Stimulated activated naive CD8-positive, alpha-beta T cell treated with anti-CD3 and anti-CD28 coated beads, Interleukin-15, Interleukin-2, amounts not matched to agents 100 ng/mL and 50 ng/mL, for 24 hours (primary cell): ENCODE data around the gene GRK5.
A peak's percentile ranks its signal among the peaks of the same experiment; 100 is the strongest.
"Not testable (repeated sequence)": the region's sequence is repeated elsewhere in the genome, so short reads cannot be mapped to it uniquely, and the experiment has no call there.

Source experiments
- H3K27ac Mint-ChIP-seq: one replicate; pipeline ENCODE4 v1.8.0; 2021; ENCODE audit warnings: mild to moderate bottlenecking, mixed read lengths
- H3K27me3 Mint-ChIP-seq: one replicate; pipeline ENCODE4 v1.8.0; 2021; ENCODE audit warnings: mixed read lengths
- H3K36me3 Mint-ChIP-seq: one replicate; pipeline ENCODE4 v1.8.0; 2021; ENCODE audit warnings: low read depth, mixed read lengths
- H3K4me1 Mint-ChIP-seq: one replicate; pipeline ENCODE4 v1.8.0; 2021; ENCODE audit warnings: low read depth, mixed read lengths
- H3K4me3 Mint-ChIP-seq: one replicate; pipeline ENCODE4 v1.8.0; 2021; ENCODE audit warnings: mild to moderate bottlenecking, mixed read lengths
- H3K9me3 Mint-ChIP-seq: one replicate; pipeline ENCODE4 v1.8.0; 2021; ENCODE audit warnings: mixed read lengths

GRK5 gene

GRCh38 chr10:119225083-119225658, 17.8 kb downstream of the GRK5 start:
- H3K27ac Mint-ChIP-seq = no peak overlapping the region
- no peaks in the 10 kb centered on the region for H3K9me3 Mint-ChIP-seq
- peaks cover 3% of the 10 kb centered on the region for H3K36me3 Mint-ChIP-seq
- H3K4me3 Mint-ChIP-seq = no peak overlapping the region
- no peaks in the 10 kb centered on the region for H3K27me3 Mint-ChIP-seq
- H3K4me1 Mint-ChIP-seq = peaks cover 39% of the 10 kb centered on the region

- no peaks in the 10 kb centered on the region for H3K27me3 Mint-ChIP-seq
- peaks cover 37% of the 10 kb centered on the region for H3K4me1 Mint-ChIP-seq
- peaks cover 13% of the 10 kb centered on the region for H3K36me3 Mint-ChIP-seq
- peaks cover 10% of the 10 kb centered on the region for H3K9me3 Mint-ChIP-seq
- H3K4me3 Mint-ChIP-seq = no peak overlapping the region
- H3K27ac Mint-ChIP-seq = no peak overlapping the region
Measured at GRCh38 chr10:119227825-119228224, 20.5 kb downstream of the GRK5 start.

DNA sequence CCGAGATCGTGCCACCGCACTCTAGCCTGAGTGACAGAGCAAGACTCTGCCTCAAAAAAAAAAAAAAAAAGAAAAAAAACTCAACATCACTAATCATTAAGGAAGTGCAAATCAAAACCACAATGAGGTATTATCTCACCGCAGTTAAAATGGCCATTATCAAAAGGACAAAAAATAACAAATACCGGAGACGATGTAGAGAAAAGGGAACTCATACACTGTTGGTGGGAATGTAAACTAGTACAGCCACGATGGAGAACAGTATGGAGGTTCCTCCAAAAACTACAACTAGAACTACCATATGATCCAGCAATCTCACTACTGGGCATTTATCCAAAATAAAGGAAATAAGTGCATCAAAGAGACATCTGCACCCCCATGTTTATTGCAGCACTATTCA, 24.3 kb downstream of the GRK5 start:
- no peak overlapping the region for H3K4me3 Mint-ChIP-seq
- H3K9me3 Mint-ChIP-seq = peaks cover 10% of the 10 kb centered on the region
- no peak overlapping the region for H3K27ac Mint-ChIP-seq
- no peaks in the 10 kb centered on the region for H3K27me3 Mint-ChIP-seq
- peaks cover 17% of the 10 kb centered on the region for H3K36me3 Mint-ChIP-seq
- peaks cover 53% of the 10 kb centered on the region for H3K4me1 Mint-ChIP-seq

DNA sequence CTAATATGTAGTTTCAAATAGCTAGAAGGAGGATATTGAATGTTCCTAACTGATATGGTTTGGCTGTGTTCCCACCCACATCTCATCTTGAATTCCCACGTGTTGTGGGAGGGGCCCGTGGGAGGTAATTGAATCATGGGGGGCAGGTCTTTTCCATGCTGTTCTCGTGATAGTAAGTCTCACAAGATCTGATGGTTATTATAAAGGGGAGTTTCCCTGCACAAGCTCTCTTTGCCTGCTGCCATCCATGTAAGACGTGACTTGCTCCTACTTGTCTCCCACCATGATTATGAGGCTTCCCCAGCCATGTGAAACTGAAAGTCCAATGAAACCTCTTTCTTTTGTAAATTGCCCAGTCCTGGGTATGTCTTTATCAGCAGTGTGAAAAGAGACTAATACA, 25.1 kb downstream of the GRK5 start:
- not testable (repeated sequence) for H3K27me3 Mint-ChIP-seq, H3K4me3 Mint-ChIP-seq
- H3K27ac Mint-ChIP-seq = peak overlapping the region; percentile 78
- H3K4me1 Mint-ChIP-seq = peaks cover 60% of the 10 kb centered on the region
- peaks cover 17% of the 10 kb centered on the region for H3K36me3 Mint-ChIP-seq
- peaks cover 10% of the 10 kb centered on the region for H3K9me3 Mint-ChIP-seq

GRCh38 chr10:119233123-119233820, 25.9 kb downstream of the GRK5 start:
- peaks cover 10% of the 10 kb centered on the region for H3K9me3 Mint-ChIP-seq
- peaks cover 69% of the 10 kb centered on the region for H3K4me1 Mint-ChIP-seq
- no peak overlapping the region for H3K4me3 Mint-ChIP-seq
- H3K36me3 Mint-ChIP-seq = peaks cover 17% of the 10 kb centered on the region
- H3K27ac Mint-ChIP-seq = peak overlapping the region; percentile 78
- H3K27me3 Mint-ChIP-seq = no peaks in the 10 kb centered on the region

DNA sequence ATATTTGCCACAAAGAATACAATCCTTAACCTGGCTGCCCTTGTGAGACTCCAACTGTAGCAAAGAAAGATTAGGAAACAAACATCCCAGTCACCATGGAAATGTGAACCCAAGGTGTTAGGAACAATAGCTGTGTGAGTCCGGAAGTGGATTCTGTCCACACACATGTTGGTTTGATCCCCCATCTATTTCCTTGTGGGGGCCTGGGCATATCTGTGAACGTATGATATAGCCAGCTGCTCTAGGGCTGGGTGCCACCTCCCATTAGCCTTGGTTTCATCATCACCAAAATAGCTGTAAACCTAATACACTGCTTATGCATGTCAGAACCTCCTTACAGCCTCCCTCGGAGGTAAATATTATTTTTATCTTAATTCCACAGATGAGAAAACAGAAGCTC, 26.4 kb downstream of the GRK5 start:
- Mint-ChIP-seq H3K27me3 (no peaks in the 10 kb centered on the region), H3K36me3 (peaks cover 17% of the 10 kb centered on the region), H3K4me1 (peaks cover 74% of the 10 kb centered on the region), H3K27ac (peak overlapping the region; percentile 78), H3K4me3 (no peak overlapping the region), H3K9me3 (peaks cover 10% of the 10 kb centered on the region)

GRCh38 chr10:119235356-119235755, 28.0 kb downstream of the GRK5 start:
- peaks cover 63% of the 10 kb centered on the region for H3K4me1 Mint-ChIP-seq
- peaks cover 10% of the 10 kb centered on the region for H3K9me3 Mint-ChIP-seq
- H3K4me3 Mint-ChIP-seq = no peak overlapping the region
- H3K36me3 Mint-ChIP-seq = peaks cover 17% of the 10 kb centered on the region
- H3K27ac Mint-ChIP-seq = no peak overlapping the region
- H3K27me3 Mint-ChIP-seq = no peaks in the 10 kb centered on the region

DNA sequence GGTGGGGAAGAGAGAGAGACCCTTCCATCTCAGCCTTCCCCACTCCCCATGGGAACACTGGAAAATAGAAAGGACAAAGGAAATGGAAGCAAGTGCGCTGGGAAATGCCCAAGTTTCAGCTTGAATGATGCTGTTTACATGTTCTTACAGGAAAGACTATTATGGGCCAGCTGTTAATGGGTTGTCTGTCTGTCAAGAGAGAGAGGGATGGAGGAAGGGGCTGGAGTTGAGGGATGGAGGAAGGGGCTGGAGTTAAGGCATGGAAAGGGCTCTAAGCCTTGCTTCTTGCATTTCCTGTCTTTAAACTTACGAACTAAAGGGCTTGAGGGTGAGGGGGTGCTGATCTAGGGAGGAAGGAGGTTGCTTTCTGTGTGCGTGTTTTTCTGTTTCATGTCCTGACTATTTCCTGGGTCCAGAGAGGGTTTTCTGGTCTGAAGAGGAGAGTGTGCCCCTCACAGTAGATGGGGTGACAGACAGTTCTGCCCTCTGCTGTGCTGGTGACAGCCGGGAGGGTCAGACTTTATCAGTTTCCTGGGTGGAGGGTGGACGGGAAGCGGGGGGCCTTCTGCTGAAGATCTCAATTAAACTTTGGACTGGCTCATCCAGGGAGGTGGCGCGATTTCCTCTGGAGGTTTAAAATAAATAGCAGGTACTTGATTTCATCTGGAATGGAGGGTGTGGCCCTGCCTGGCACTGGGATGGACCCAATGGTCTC, 30.5 kb downstream of the GRK5 start:
- no peak overlapping the region for H3K4me3 Mint-ChIP-seq
- peaks cover 4% of the 10 kb centered on the region for H3K36me3 Mint-ChIP-seq
- peaks cover 55% of the 10 kb centered on the region for H3K4me1 Mint-ChIP-seq
- peak overlapping the region; percentile 76 for H3K27ac Mint-ChIP-seq
- no peaks in the 10 kb centered on the region for H3K27me3 Mint-ChIP-seq
- H3K9me3 Mint-ChIP-seq = no peaks in the 10 kb centered on the region

DNA sequence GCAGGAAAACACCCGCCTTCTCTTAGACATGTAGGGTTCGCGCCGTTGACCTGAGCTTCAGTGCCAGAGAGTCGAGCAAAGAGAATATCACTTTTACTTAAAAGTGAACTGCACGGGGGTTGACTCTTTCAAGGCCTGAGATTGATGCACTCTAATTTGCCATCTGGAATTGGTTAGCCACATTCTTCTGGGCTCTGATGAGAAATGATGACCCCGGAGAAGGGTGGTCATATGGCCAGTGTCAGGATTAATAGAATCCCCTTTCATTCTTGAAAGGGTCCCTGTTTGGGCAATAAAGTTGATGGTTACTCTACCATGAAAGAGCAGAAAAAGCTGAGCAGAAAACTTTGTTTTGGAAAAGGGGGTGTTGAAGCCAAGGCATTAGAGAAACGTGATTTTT, 31.2 kb downstream of the GRK5 start:
- Mint-ChIP-seq H3K27me3 (no peaks in the 10 kb centered on the region), H3K4me3 (no peak overlapping the region), H3K27ac (no peak overlapping the region), H3K4me1 (peaks cover 52% of the 10 kb centered on the region), H3K9me3 (no peaks in the 10 kb centered on the region), H3K36me3 (no peaks in the 10 kb centered on the region)

DNA sequence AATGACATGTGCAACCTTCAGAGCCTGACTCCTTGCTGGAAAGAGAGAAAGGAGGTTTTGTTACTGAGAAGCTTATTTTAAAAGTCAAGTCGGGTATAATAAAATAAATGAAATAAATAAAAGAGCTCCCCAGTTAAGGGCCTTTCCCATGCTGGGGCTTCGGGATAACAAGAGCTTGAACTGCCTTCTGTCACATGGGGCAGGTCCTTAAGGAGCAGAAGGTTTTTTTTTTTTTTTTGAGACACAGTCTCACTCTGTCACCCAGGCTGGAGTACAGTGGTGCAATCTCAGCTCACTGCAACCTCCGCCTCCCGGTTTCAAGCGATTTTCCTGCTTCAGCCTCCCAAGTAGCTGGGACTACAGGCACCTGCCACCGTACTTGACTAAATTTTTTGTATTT, 31.6 kb downstream of the GRK5 start:
- H3K36me3 Mint-ChIP-seq, H3K4me3 Mint-ChIP-seq, H3K9me3 Mint-ChIP-seq, H3K27me3 Mint-ChIP-seq, H3K27ac Mint-ChIP-seq: not testable (repeated sequence)
- peaks cover 51% of the 10 kb centered on the region for H3K4me1 Mint-ChIP-seq

GRCh38 chr10:119239630-119240029, 32.3 kb downstream of the GRK5 start:
- not testable (repeated sequence) for H3K27me3 Mint-ChIP-seq, H3K9me3 Mint-ChIP-seq, H3K27ac Mint-ChIP-seq, H3K36me3 Mint-ChIP-seq, H3K4me3 Mint-ChIP-seq
- peaks cover 46% of the 10 kb centered on the region for H3K4me1 Mint-ChIP-seq

DNA sequence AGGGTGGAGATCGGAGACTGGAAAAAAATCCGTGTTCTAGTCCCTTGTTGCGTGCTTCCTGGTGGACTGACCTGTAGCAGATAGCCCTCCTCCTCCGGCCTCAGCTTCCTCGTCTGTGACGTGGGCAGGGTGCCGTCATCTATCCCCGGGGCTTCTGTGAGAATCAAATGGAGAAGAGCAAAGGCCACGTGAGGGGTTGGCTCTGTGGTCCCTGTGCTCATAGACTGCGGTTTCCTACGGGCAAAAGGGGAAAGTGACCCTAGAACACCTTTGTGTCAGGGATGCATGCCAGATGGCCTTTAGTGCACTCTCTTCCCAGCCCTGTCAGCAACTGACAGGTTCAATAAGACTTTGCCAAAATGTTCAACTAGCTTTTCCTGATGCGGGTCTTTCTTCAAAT, 33.7 kb downstream of the GRK5 start:
- Mint-ChIP-seq H3K4me1 (peaks cover 36% of the 10 kb centered on the region), H3K36me3 (no peaks in the 10 kb centered on the region), H3K27ac (no peak overlapping the region), H3K9me3 (no peaks in the 10 kb centered on the region), H3K4me3 (no peak overlapping the region), H3K27me3 (no peaks in the 10 kb centered on the region)

DNA sequence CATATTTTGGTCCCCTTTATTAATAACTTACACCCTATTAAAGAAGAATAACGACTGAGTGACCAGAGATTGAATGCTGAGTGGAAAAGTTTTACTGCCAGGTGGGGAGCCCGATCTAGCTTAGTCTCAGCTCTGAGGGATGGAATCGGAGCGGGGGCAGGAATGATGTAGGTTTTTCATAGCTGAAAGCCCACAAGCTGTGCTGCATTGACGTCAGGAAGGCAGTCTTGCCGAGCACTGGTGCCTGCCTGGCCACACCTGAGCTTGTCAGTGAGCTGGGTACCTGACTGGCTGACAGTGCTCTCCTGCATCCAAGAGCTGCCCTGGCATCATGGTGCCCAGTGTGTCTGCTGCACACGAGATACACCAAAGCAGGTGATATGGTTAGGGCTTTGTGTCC, 34.8 kb downstream of the GRK5 start:
- no peaks in the 10 kb centered on the region for H3K27me3 Mint-ChIP-seq
- H3K4me3 Mint-ChIP-seq = no peak overlapping the region
- no peaks in the 10 kb centered on the region for H3K9me3 Mint-ChIP-seq
- H3K36me3 Mint-ChIP-seq = no peaks in the 10 kb centered on the region
- H3K4me1 Mint-ChIP-seq = peaks cover 29% of the 10 kb centered on the region
- H3K27ac Mint-ChIP-seq = no peak overlapping the region

DNA sequence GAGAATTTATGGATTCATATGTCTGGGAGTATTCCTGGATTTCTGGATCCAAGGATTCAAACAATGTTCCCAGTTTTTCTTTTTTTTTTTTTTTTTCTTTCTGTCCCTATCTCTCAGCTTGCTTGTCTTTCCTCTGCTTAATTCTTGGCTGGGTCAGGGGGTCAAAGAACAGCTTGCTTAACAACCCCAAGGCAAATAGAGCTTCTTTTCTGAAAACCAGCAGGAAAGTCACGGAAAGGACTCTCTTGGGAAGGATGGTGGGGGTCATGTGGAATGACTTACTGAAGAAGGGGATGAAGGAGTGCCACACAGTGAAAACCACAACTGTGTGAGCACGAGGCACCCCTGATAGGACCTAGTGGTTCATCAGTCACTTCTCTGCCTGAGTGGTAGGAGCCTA, 36.1 kb downstream of the GRK5 start:
- Mint-ChIP-seq H3K27ac (no peak overlapping the region), H3K27me3 (no peaks in the 10 kb centered on the region), H3K4me3 (no peak overlapping the region), H3K36me3 (no peaks in the 10 kb centered on the region), H3K4me1 (peaks cover 16% of the 10 kb centered on the region), H3K9me3 (no peaks in the 10 kb centered on the region)

DNA sequence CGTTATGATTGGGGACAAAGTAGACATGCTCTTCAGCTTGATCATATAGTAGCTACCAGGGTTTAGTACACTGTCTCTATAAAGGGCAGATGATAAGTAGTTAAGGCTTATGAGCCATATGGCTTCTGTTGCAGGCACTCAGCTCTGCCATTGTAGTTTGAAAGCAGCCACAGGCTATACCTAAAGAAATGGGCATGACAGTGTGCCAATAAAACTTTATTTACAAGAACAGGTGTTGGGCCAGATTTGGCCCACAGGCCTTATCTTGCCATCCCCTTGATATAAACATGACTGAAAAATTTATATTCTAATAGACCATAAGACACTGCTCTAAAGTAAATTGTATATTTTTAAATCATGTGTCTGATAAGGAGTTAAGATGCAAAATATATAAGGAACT, 36.6 kb downstream of the GRK5 start:
- peaks cover 14% of the 10 kb centered on the region for H3K4me1 Mint-ChIP-seq
- H3K4me3 Mint-ChIP-seq = no peak overlapping the region
- no peaks in the 10 kb centered on the region for H3K9me3 Mint-ChIP-seq
- H3K36me3 Mint-ChIP-seq = no peaks in the 10 kb centered on the region
- H3K27me3 Mint-ChIP-seq = no peaks in the 10 kb centered on the region
- H3K27ac Mint-ChIP-seq = no peak overlapping the region
